Measurements from ENCODE around the gene CCDC68. TPM values are rescaled to one million over a fixed set of nuclear protein-coding genes. Genes with fewer than 3 reads are reported as not detected.

The CCDC68 gene
- total RNA-seq, 1 experiment from 2014 or later: 16.0 TPM

DNA sequence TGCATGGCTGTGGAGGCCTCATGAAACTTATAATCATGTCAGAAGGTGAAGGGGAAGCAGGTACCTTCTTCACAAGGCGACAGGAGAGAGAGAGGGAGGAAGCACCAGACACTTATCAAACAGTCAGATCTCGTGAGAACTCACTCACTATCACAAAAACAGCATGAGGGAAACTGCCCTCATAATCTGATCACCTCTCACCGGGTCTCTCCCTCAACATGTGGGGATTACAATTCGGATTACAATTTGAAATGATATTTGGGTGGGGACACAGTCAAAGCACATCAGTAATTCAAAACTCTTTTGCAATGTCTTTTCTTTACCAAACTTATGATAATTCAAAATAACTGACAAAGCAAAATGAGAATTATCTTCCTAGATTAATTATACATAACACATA, 8.5 kb upstream of the CCDC68 start:
- peaks cover 13% of the 10 kb centered on the region for H3K4me1 Mint-ChIP-seq (ENCODE audit: low read depth, unreplicated experiment)
- no peak overlapping the region for H3K4me3 Mint-ChIP-seq (ENCODE audit: low read depth, unreplicated experiment)
- H3K9me3 Mint-ChIP-seq (ENCODE audit: low read depth, unreplicated experiment): peaks cover 5% of the 10 kb centered on the region
- H3K27me3 Mint-ChIP-seq (ENCODE audit: unreplicated experiment): no peaks in the 10 kb centered on the region
- no peaks in the 10 kb centered on the region for H3K36me3 Mint-ChIP-seq (ENCODE audit: insufficient read depth, unreplicated experiment)
- DNase-seq: no peak
- CTCF ChIA-PET: no interaction called here
- TF ChIP-seq, protein P1, sequence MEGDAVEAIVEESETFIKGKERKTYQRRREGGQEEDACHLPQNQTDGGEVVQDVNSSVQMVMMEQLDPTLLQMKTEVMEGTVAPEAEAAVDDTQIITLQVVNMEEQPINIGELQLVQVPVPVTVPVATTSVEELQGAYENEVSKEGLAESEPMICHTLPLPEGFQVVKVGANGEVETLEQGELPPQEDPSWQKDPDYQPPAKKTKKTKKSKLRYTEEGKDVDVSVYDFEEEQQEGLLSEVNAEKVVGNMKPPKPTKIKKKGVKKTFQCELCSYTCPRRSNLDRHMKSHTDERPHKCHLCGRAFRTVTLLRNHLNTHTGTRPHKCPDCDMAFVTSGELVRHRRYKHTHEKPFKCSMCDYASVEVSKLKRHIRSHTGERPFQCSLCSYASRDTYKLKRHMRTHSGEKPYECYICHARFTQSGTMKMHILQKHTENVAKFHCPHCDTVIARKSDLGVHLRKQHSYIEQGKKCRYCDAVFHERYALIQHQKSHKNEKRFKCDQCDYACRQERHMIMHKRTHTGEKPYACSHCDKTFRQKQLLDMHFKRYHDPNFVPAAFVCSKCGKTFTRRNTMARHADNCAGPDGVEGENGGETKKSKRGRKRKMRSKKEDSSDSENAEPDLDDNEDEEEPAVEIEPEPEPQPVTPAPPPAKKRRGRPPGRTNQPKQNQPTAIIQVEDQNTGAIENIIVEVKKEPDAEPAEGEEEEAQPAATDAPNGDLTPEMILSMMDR (IDR thresholded peaks at IDR 0.05; ENCODE audit: unreplicated experiment): no peak
- intact Hi-C loops (cut with micrococcal nuclease; ENCODE audit: unreplicated experiment): no loop called here
- BruUV-seq (replicated peaks): no TSS peak
- H3K27ac Mint-ChIP-seq (ENCODE audit: unreplicated experiment): no peak overlapping the region

DNA sequence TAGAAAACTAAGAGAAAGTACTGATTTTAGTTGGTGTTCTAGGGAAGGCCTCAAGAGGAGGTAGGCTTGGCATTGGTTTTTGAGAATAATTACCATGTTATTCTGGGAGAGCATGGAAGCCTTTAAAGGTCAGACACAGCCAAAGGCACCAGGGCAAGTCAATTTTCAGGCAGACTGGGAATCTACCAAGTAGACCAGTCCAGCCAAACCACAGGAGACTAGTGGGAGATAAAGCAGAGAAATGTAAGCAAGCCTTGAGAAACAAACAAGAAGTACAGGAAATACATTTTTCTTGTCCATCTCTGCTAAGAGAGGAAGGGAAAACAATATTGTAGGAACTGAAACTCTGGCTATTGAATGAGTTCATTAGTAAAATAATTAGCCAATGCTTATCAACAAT, 5.5 kb upstream of the CCDC68 start:
- H3K36me3 Mint-ChIP-seq (ENCODE audit: insufficient read depth, unreplicated experiment): no peaks in the 10 kb centered on the region
- peaks cover 3% of the 10 kb centered on the region for H3K9me3 Mint-ChIP-seq (ENCODE audit: low read depth, unreplicated experiment)
- H3K4me1 Mint-ChIP-seq (ENCODE audit: low read depth, unreplicated experiment): peaks cover 8% of the 10 kb centered on the region
- TF ChIP-seq, protein P1 (IDR thresholded peaks at IDR 0.05; ENCODE audit: unreplicated experiment): no peak
- no TSS peak for BruUV-seq (replicated peaks)
- no peak overlapping the region for H3K27ac Mint-ChIP-seq (ENCODE audit: unreplicated experiment)
- no peak for DNase-seq
- no peak overlapping the region for H3K4me3 Mint-ChIP-seq (ENCODE audit: low read depth, unreplicated experiment)
- intact Hi-C loops (cut with micrococcal nuclease; ENCODE audit: unreplicated experiment): no loop called here
- CTCF ChIA-PET: no interaction called here
- no peaks in the 10 kb centered on the region for H3K27me3 Mint-ChIP-seq (ENCODE audit: unreplicated experiment)

- Mint-ChIP-seq H3K27ac (ENCODE audit: unreplicated experiment) (no peak overlapping the region), H3K27me3 (ENCODE audit: unreplicated experiment) (no peaks in the 10 kb centered on the region), H3K9me3 (ENCODE audit: low read depth, unreplicated experiment) (peaks cover 3% of the 10 kb centered on the region), H3K4me1 (ENCODE audit: low read depth, unreplicated experiment) (peaks cover 19% of the 10 kb centered on the region), H3K36me3 (ENCODE audit: insufficient read depth, unreplicated experiment) (peaks cover 11% of the 10 kb centered on the region), H3K4me3 (ENCODE audit: low read depth, unreplicated experiment) (no peak overlapping the region)
- no peak for DNase-seq
- TF ChIP-seq, protein P1 (IDR thresholded peaks at IDR 0.05; ENCODE audit: unreplicated experiment): no peak
- intact Hi-C loops (cut with micrococcal nuclease; ENCODE audit: unreplicated experiment): no loop called here
- no TSS peak for BruUV-seq (replicated peaks)
- CTCF ChIA-PET: no interaction called here
These were observed 3.8 kb upstream of the CCDC68 start for GRCh38 chr18:54962919-54963645.

DNA sequence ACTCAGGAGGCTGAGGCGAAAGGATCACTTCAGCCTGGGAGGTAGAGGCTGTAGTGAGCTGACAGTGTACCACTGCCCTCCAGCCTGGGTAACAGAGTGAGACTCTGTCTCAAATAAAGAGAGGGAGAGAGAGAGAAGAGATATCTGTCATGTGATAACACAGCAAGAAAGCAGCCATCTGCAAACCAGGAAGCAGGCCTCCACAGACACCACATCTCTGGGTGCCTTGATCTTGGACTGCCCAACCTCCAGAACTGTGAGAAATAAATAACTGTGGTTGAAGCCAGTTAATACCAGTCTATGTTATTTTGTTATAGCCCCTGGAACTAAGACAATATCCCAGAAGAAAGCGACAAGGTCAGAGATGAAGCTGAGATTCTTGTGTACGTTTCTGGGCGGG, 2.6 kb upstream of the CCDC68 start:
- TF ChIP-seq, protein P1 (IDR thresholded peaks at IDR 0.05; ENCODE audit: unreplicated experiment): no peak
- Mint-ChIP-seq H3K9me3 (ENCODE audit: low read depth, unreplicated experiment) (peaks cover 3% of the 10 kb centered on the region), H3K27me3 (ENCODE audit: unreplicated experiment) (no peaks in the 10 kb centered on the region), H3K27ac (ENCODE audit: unreplicated experiment) (no peak overlapping the region), H3K4me1 (ENCODE audit: low read depth, unreplicated experiment) (peaks cover 29% of the 10 kb centered on the region), H3K36me3 (ENCODE audit: insufficient read depth, unreplicated experiment) (peaks cover 12% of the 10 kb centered on the region), H3K4me3 (ENCODE audit: low read depth, unreplicated experiment) (no peak overlapping the region)
- CTCF ChIA-PET: no interaction called here
- DNase-seq: no peak
- intact Hi-C loops (cut with micrococcal nuclease; ENCODE audit: unreplicated experiment): no loop called here
- BruUV-seq (replicated peaks): no TSS peak
